Loucy (cell line): ENCODE measurements around the gene TMEM201.

Experiments
- H2AFZ ChIP-seq: fragments of 200-600 bp; sonication (generic); 2 replicates; pipeline ENCODE4 v1.6.0; 2016; ENCODE audit warnings: antibody characterized with exemption, mild to moderate bottlenecking, low read length, moderate library complexity
- H3F3A ChIP-seq: fragments of 200-600 bp; 2 replicates; pipeline ENCODE4 v1.6.0; 2016; ENCODE audit warnings: antibody characterized with exemption, low read depth, mild to moderate bottlenecking
- H3K27me3 ChIP-seq: fragments of 200-600 bp; sonication (generic); 2 replicates; pipeline ENCODE4 v1.6.1; 2014; ENCODE audit warnings: low read length, mild to moderate bottlenecking; ENCODE audit not compliant: insufficient read depth, poor library complexity, severe bottlenecking
- H3K36me3 ChIP-seq: fragments of 200-600 bp; sonication (generic); 2 replicates; pipeline ENCODE4 v1.6.1; 2016; ENCODE audit warnings: low read length; ENCODE audit not compliant: insufficient read depth
- H3K4me1 ChIP-seq: fragments of 200-600 bp; sonication (generic); 2 replicates; pipeline ENCODE4 v1.5.1; 2014; ENCODE audit warnings: low read length, mild to moderate bottlenecking; ENCODE audit not compliant: insufficient read depth, poor library complexity, severe bottlenecking
- H3K4me2 ChIP-seq: fragments of 200-600 bp; sonication (generic); 2 replicates; pipeline ENCODE4 v1.6.0; 2014; ENCODE audit warnings: antibody characterized with exemption, low read length, low read depth, mild to moderate bottlenecking; ENCODE audit not compliant: poor library complexity, severe bottlenecking
- H3K4me3 ChIP-seq: fragments of 200-600 bp; sonication (generic); 2 replicates; pipeline ENCODE4 v1.5.1; 2014; ENCODE audit warnings: low read length, mild to moderate bottlenecking, mixed read lengths; ENCODE audit not compliant: poor library complexity, severe bottlenecking
- H3K79me2 ChIP-seq: fragments of 200-600 bp; sonication (generic); 2 replicates; pipeline ENCODE4 v1.6.1; 2014; ENCODE audit warnings: low read length; ENCODE audit not compliant: insufficient read depth
- H3K9ac ChIP-seq: fragments of 200-600 bp; sonication (generic); 2 replicates; pipeline ENCODE4 v1.6.0; 2014; ENCODE audit warnings: mild to moderate bottlenecking, low read depth, low read length, moderate library complexity; ENCODE audit not compliant: poor library complexity, severe bottlenecking
- H3K9me2 ChIP-seq: fragments of 200-600 bp; sonication (generic); replicated peaks from 2 replicates; pipeline ENCODE4 v1.6.1; 2016; ENCODE audit warnings: low read depth, low read length, mixed read lengths
- H3K9me3 ChIP-seq: fragments of 200-600 bp; sonication (generic); 2 replicates; pipeline ENCODE4 v1.6.1; 2014; ENCODE audit warnings: mild to moderate bottlenecking, antibody characterized with exemption, low read length, low read depth; ENCODE audit not compliant: insufficient read depth
- H4K20me1 ChIP-seq: fragments of 200-600 bp; sonication (generic); 2 replicates; pipeline ENCODE4 v1.6.0; 2014; ENCODE audit warnings: antibody characterized with exemption, low read length, mild to moderate bottlenecking; ENCODE audit not compliant: insufficient read depth, poor library complexity, severe bottlenecking
- CTCF ChIP-seq: fragments of 200-600 bp; sonication (generic); conservative IDR thresholded peaks from 2 replicates; pipeline ENCODE4 v1.5.1; 2014; ENCODE audit warnings: mild to moderate bottlenecking, antibody characterized with exemption, low read length
- EZH2phosphoT487 ChIP-seq: fragments of 200-600 bp; IDR thresholded peaks from 2 replicates; pipeline ENCODE4 v1.6.1; 2018; ENCODE audit warnings: antibody characterized with exemption, mild to moderate bottlenecking, moderate library complexity, borderline replicate concordance

TMEM201 gene

GRCh38 chr1:9628541-9629444 lies 40.1 kb downstream of the TMEM201 start:
- Histone ChIP-seq H3K27me3 (no peaks in the 10 kb centered on the region), H3K9me2 (no peaks in the 10 kb centered on the region), H3K36me3 (no peaks in the 10 kb centered on the region), H4K20me1 (no peaks in the 10 kb centered on the region), H3K9me3 (no peaks in the 10 kb centered on the region), H3K4me3 (no peak overlapping the region), H3K79me2 (no peaks in the 10 kb centered on the region), H2AFZ (no peak overlapping the region), H3F3A (no peaks in the 10 kb centered on the region), H3K9ac (no peak overlapping the region), H3K4me1 (peaks cover 4% of the 10 kb centered on the region), H3K4me2 (no peak overlapping the region)
- no peak for TF ChIP-seq CTCF
- TF ChIP-seq EZH2phosphoT487 = no peak

DNA sequence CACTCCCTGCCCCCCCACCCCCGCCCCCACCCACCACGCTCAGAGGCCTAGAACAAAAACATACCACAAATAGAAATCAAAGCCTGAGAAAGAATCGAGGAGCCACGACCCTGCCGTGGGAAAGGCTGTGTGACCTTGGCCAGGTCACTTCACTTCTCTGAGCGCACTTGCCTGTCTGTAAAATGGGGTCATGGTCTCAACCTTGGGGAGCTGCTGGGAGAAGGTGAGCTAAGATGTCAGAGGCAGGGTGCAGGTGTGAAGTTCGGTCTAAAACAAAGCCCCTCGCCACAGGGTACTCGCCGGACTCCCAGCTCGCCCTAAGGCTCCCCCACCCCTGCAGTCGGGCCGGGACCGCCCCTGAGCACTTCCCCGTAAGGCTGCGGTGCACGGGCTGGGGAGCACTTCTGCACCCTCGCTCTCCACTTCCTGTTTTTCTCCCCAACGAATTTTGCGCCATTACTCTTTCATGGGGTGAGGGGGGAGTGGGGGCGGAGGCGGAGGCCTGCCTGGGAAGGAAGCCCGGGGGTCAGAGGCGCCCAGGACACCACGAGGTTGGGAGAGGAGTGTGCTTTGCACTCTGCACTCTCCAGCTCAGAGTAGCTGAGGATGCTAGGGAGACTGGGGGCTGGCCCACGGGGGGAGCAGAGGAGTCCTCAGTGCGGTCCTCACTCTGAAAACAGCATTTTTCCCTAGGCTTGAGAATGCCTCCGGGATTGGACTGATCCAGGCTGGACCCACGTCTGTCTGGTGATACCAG lies 40.9 kb downstream of the TMEM201 start:
- H3K9me3 ChIP-seq = no peaks in the 10 kb centered on the region
- H3K4me3 ChIP-seq = no peak overlapping the region
- H2AFZ ChIP-seq = no peak overlapping the region
- H3K4me1 ChIP-seq = peaks cover 4% of the 10 kb centered on the region
- no peaks in the 10 kb centered on the region for H3K36me3 ChIP-seq
- H3K4me2 ChIP-seq = no peak overlapping the region
- no peaks in the 10 kb centered on the region for H3K9me2 ChIP-seq
- H3F3A ChIP-seq = no peaks in the 10 kb centered on the region
- H4K20me1 ChIP-seq = no peaks in the 10 kb centered on the region
- no peaks in the 10 kb centered on the region for H3K79me2 ChIP-seq
- H3K27me3 ChIP-seq = no peaks in the 10 kb centered on the region
- H3K9ac ChIP-seq = no peak overlapping the region
- TF ChIP-seq EZH2phosphoT487 (no peak), CTCF (no peak)

DNA sequence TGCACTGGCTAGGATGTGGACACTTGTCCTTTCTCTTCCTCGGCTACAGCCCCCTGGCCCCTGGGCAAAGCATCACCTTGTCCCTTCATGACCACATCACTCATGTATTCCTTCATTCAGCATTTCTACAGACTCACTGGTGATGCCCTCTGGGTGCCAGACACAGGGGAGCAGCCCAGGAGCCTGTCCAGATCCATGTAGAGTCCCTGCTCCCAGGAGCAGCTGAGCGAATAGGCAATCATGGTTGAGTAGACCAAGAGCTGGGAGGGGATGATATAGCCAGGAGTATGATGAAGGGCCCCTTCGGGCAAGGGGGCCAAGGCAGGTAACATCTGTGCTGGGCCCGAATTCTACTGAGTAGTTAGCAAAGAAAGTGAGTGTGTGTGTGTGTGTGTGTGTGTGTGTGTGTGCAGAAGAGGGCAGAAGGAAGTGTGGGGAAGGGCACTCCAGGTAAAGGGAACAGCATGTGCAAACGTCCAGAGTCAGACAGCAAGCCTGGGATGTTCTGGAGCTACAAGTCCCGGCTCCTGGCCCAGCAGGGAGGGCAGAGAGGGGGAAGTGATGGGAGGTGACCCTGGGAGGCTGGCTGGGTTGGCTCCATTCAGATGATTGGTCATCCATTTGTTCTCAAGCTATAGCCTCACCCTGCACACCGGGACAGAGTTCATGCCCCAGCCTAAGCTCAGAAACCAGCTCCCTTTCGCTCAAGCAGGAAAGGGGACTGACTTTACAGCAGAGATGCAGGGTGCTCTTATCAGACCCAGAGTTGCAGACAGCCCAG lies 41.8 kb downstream of the TMEM201 start:
- Histone ChIP-seq H4K20me1 (no peaks in the 10 kb centered on the region), H3K27me3 (no peaks in the 10 kb centered on the region), H3K4me3 (no peak overlapping the region), H3K9me2 (no peaks in the 10 kb centered on the region), H2AFZ (no peak overlapping the region), H3K4me1 (peaks cover 4% of the 10 kb centered on the region), H3K9me3 (no peaks in the 10 kb centered on the region), H3K36me3 (no peaks in the 10 kb centered on the region), H3K79me2 (no peaks in the 10 kb centered on the region), H3K9ac (no peak overlapping the region), H3K4me2 (no peak overlapping the region), H3F3A (no peaks in the 10 kb centered on the region)
- TF ChIP-seq EZH2phosphoT487 (no peak), CTCF (no peak)
